Activated CD4-positive, alpha-beta T cell treated with anti-CD3 and anti-CD28 coated beads, Interleukin-2, amount 10 ng/mL, durations not matched to agents 7 days and 5 days (primary cell): Measurements from ENCODE around the gene SCAI. TPM values are rescaled to one million over a fixed set of nuclear protein-coding genes. Genes with fewer than 3 reads are reported as not detected.
"Not testable (repeated sequence)": the region's sequence is repeated elsewhere in the genome, so short reads cannot be mapped to it uniquely, and the experiment has no call there.

Experiments
- CTCF ChIA-PET: fragments of 350-600 bp; sonication (Branson Sonifier 250); formaldehyde crosslinking; loops from one replicate; lab custom pipeline; 2021; ENCODE audit warnings: antibody characterized with exemption; lab: Charles Lee
- POLR2A ChIA-PET: fragments of 350-600 bp; sonication (Branson Sonifier 250); formaldehyde crosslinking; loops from one replicate; lab custom pipeline; 2021; ENCODE audit warnings: antibody characterized with exemption; lab: Charles Lee
- DNase-seq: peaks from one replicate; pipeline ENCODE4 v3.0.0-alpha.2; 2020
- H3K27ac Mint-ChIP-seq: one replicate; pipeline ENCODE4 v1.8.0; 2021; ENCODE audit warnings: mild to moderate bottlenecking, moderate library complexity, mixed read lengths
- H3K27me3 Mint-ChIP-seq: one replicate; pipeline ENCODE4 v1.8.0; 2021; ENCODE audit warnings: mixed read lengths
- H3K36me3 Mint-ChIP-seq: one replicate; pipeline ENCODE4 v1.8.0; 2021; ENCODE audit warnings: low read depth, mixed read lengths
- H3K4me1 Mint-ChIP-seq: one replicate; pipeline ENCODE4 v1.8.0; 2021; ENCODE audit warnings: mixed read lengths
- H3K4me3 Mint-ChIP-seq: one replicate; pipeline ENCODE4 v1.8.0; 2021; ENCODE audit warnings: mild to moderate bottlenecking, moderate library complexity, mixed read lengths
- H3K9me3 Mint-ChIP-seq: one replicate; pipeline ENCODE4 v1.8.0; 2021; ENCODE audit warnings: mixed read lengths
- total RNA-seq, 2 experiments: library from RNA; stranded (reverse); gene quantifications; one replicate each; pipeline ENCODE4 v1.2.3, GENCODE V29; 2021

SCAI gene
- total RNA-seq, 2 experiments from 2014 or later, result 11.2 to 12.5 TPM

- Mint-ChIP-seq H3K27me3 (no peaks in the 10 kb centered on the region), H3K36me3 (peaks cover 31% of the 10 kb centered on the region)
Measured at GRCh38 chr9:125095821-125096443, 47.4 kb downstream of the SCAI start.

GRCh38 chr9:125091121-125091520, 52.2 kb downstream of the SCAI start:
- H3K9me3 Mint-ChIP-seq, result peaks cover 9% of the 10 kb centered on the region
- H3K4me1 Mint-ChIP-seq, result peaks cover 11% of the 10 kb centered on the region
- peaks cover 26% of the 10 kb centered on the region for H3K36me3 Mint-ChIP-seq
- ChIA-PET POLR2A (no interaction called here), CTCF (interaction anchor here (1.6 kb wide), 1 partner anchor 12 kb away, joined by 4 read pairs; no protein-coding TSS in a partner anchor)
- no peak overlapping the region for H3K4me3 Mint-ChIP-seq
- no peak overlapping the region for H3K27ac Mint-ChIP-seq
- DNase-seq, result no peak
- H3K27me3 Mint-ChIP-seq, result no peaks in the 10 kb centered on the region

More at GRCh38 chr9:125095821-125096443, 47.4 kb downstream of the SCAI start:
- CTCF ChIA-PET, result no interaction called here
- H3K4me3 Mint-ChIP-seq, result no peak overlapping the region
- DNase-seq, result no peak
- H3K9me3 Mint-ChIP-seq, result peaks cover 15% of the 10 kb centered on the region
- POLR2A ChIA-PET, result no interaction called here
- H3K27ac Mint-ChIP-seq, result no peak overlapping the region
- peaks cover 7% of the 10 kb centered on the region for H3K4me1 Mint-ChIP-seq

- no peak for DNase-seq
- CTCF ChIA-PET, result interaction anchor here (0.6 kb wide), 2 partner anchors 70 to 120 kb away, joined by 3 to 5 read pairs; no protein-coding TSS in a partner anchor
- H3K27me3 Mint-ChIP-seq, result no peaks in the 10 kb centered on the region
Measured at GRCh38 chr9:125089331-125089730, 54.0 kb downstream of the SCAI start.

GRCh38 chr9:125088752-125089151, 54.6 kb downstream of the SCAI start:
- Mint-ChIP-seq H3K4me1 (peaks cover 7% of the 10 kb centered on the region), H3K9me3 (peaks cover 1% of the 10 kb centered on the region), H3K27ac (no peak overlapping the region), H3K4me3 (no peak overlapping the region), H3K27me3 (no peaks in the 10 kb centered on the region), H3K36me3 (peaks cover 13% of the 10 kb centered on the region)
- POLR2A ChIA-PET, result no interaction called here
- no peak for DNase-seq
- CTCF ChIA-PET, result interaction anchor here (0.6 kb wide), 1 partner anchor 71 kb away, joined by 5 read pairs; no protein-coding TSS in a partner anchor

More at GRCh38 chr9:125089331-125089730, 54.0 kb downstream of the SCAI start:
- POLR2A ChIA-PET, result no interaction called here
- no peak overlapping the region for H3K4me3 Mint-ChIP-seq
- peaks cover 3% of the 10 kb centered on the region for H3K9me3 Mint-ChIP-seq
- peaks cover 14% of the 10 kb centered on the region for H3K36me3 Mint-ChIP-seq
- H3K27ac Mint-ChIP-seq, result no peak overlapping the region
- H3K4me1 Mint-ChIP-seq, result peaks cover 7% of the 10 kb centered on the region

GRCh38 chr9:125085703-125086477, 57.4 kb downstream of the SCAI start:
- peaks cover 23% of the 10 kb centered on the region for H3K36me3 Mint-ChIP-seq
- no peak for DNase-seq
- no peaks in the 10 kb centered on the region for H3K27me3 Mint-ChIP-seq
- H3K4me1 Mint-ChIP-seq, result peaks cover 7% of the 10 kb centered on the region
- H3K27ac Mint-ChIP-seq, result no peak overlapping the region
- POLR2A ChIA-PET, result no interaction called here
- no peak overlapping the region for H3K4me3 Mint-ChIP-seq
- CTCF ChIA-PET, result no interaction called here
- H3K9me3 Mint-ChIP-seq, result peaks cover 19% of the 10 kb centered on the region

- H3K36me3 Mint-ChIP-seq, result peaks cover 24% of the 10 kb centered on the region
- H3K27ac Mint-ChIP-seq, result not testable (repeated sequence)
Measured at GRCh38 chr9:125082197-125082596, 61.1 kb downstream of the SCAI start.

GRCh38 chr9:125080797-125081196, 62.5 kb downstream of the SCAI start:
- H3K4me3 Mint-ChIP-seq, H3K4me1 Mint-ChIP-seq, POLR2A ChIA-PET, CTCF ChIA-PET, DNase-seq, H3K27me3 Mint-ChIP-seq, H3K27ac Mint-ChIP-seq: not testable (repeated sequence)
- Mint-ChIP-seq H3K9me3 (peaks cover 20% of the 10 kb centered on the region), H3K36me3 (peaks cover 24% of the 10 kb centered on the region)

More at GRCh38 chr9:125082197-125082596, 61.1 kb downstream of the SCAI start:
- CTCF ChIA-PET, DNase-seq, H3K4me1 Mint-ChIP-seq, H3K27me3 Mint-ChIP-seq, POLR2A ChIA-PET, H3K4me3 Mint-ChIP-seq: not testable (repeated sequence)
- peaks cover 20% of the 10 kb centered on the region for H3K9me3 Mint-ChIP-seq

- H3K27ac Mint-ChIP-seq, result no peak overlapping the region
- ChIA-PET POLR2A (interaction anchor here (0.6 kb wide), 1 partner anchor 64 kb away, joined by 3 read pairs; no protein-coding TSS in a partner anchor), CTCF (interaction anchor here (0.7 kb wide), 2 partner anchors 130 to 237 kb away, joined by 3 to 4 read pairs; no protein-coding TSS in a partner anchor)
- no peak overlapping the region for H3K4me3 Mint-ChIP-seq
- H3K36me3 Mint-ChIP-seq, result peaks cover 24% of the 10 kb centered on the region
- H3K27me3 Mint-ChIP-seq, result no peaks in the 10 kb centered on the region
- peaks cover 20% of the 10 kb centered on the region for H3K9me3 Mint-ChIP-seq
- no peaks in the 10 kb centered on the region for H3K4me1 Mint-ChIP-seq
- DNase-seq, result no peak
Measured at GRCh38 chr9:125079931-125080330, 63.4 kb downstream of the SCAI start.

GRCh38 chr9:125075997-125076396, 67.3 kb downstream of the SCAI start:
- no peaks in the 10 kb centered on the region for H3K4me1 Mint-ChIP-seq
- no peak overlapping the region for H3K4me3 Mint-ChIP-seq
- CTCF ChIA-PET, result no interaction called here
- no peak overlapping the region for H3K27ac Mint-ChIP-seq
- POLR2A ChIA-PET, result no interaction called here
- H3K9me3 Mint-ChIP-seq, result peaks cover 2% of the 10 kb centered on the region
- DNase-seq, result no peak
- H3K36me3 Mint-ChIP-seq, result peaks cover 5% of the 10 kb centered on the region
- H3K27me3 Mint-ChIP-seq, result no peaks in the 10 kb centered on the region

GRCh38 chr9:125074976-125075375, 68.4 kb downstream of the SCAI start:
- Mint-ChIP-seq H3K4me1 (no peaks in the 10 kb centered on the region), H3K4me3 (no peak overlapping the region), H3K36me3 (peaks cover under 1% of the 10 kb centered on the region), H3K27me3 (no peaks in the 10 kb centered on the region), H3K27ac (no peak overlapping the region), H3K9me3 (no peaks in the 10 kb centered on the region)
- POLR2A ChIA-PET, result no interaction called here
- DNase-seq, result no peak
- CTCF ChIA-PET, result interaction anchor here (0.6 kb wide), 1 partner anchor 126 kb away, joined by 3 read pairs; no protein-coding TSS in a partner anchor

- no peak for DNase-seq
- Mint-ChIP-seq H3K27me3 (no peaks in the 10 kb centered on the region), H3K4me1 (peaks cover 2% of the 10 kb centered on the region), H3K36me3 (no peaks in the 10 kb centered on the region), H3K9me3 (no peaks in the 10 kb centered on the region), H3K27ac (no peak overlapping the region), H3K4me3 (no peak overlapping the region)
- ChIA-PET POLR2A (no interaction called here), CTCF (no interaction called here)
Measured at GRCh38 chr9:125066839-125067619, 76.3 kb downstream of the SCAI start.

- no peak overlapping the region for H3K27ac Mint-ChIP-seq
- DNase-seq, result no peak
- CTCF ChIA-PET, result no interaction called here
- POLR2A ChIA-PET, result no interaction called here
- no peaks in the 10 kb centered on the region for H3K27me3 Mint-ChIP-seq
- H3K9me3 Mint-ChIP-seq, result no peaks in the 10 kb centered on the region
- peaks cover 4% of the 10 kb centered on the region for H3K36me3 Mint-ChIP-seq
- no peak overlapping the region for H3K4me3 Mint-ChIP-seq
- no peaks in the 10 kb centered on the region for H3K4me1 Mint-ChIP-seq
Measured at GRCh38 chr9:125061391-125061790, 81.9 kb downstream of the SCAI start.
